HG02870 (cell line): ENCODE results near the gene SORBS2.

ENCODE experiments used
- ATAC-seq: cut with Tn5 transposase; IDR thresholded peaks from one replicate; pipeline ENCODE4 v1.9.1; 2021; ENCODE audit warnings: mild to moderate bottlenecking, moderate library complexity; ENCODE audit not compliant: unreplicated experiment

The SORBS2 gene

DNA sequence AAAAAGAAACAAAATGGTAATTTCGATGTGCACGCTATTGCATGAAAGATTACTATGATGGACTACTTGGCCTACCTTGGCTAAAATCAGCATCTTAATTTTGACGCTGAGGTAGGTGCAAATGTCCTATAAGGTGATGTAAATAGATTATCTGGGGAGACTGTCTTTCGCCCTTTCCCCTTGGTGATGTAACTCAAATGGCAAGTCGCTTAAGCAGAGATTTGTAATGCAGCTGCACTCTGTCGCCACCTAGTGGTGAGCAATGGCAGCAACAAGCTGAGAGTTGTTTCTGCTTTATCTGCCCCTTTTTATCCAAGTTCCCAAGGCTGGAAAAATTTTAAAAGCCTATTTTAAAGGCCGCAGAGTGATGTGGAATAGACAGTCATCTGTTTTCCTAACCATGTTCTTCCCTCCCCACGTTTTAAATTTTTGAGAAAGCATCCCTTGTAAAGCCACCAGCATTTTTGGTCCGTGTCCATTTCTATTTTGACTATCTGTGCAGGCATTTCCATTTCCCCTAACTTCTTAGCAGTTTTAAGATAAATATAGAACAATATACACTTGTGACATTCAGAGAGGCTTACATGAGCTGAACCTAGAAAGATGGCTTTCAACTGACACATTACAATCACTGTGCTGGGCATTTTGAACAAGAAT is 214.3 kb downstream of the SORBS2 start:
- ATAC-seq: peak; percentile 74

DNA sequence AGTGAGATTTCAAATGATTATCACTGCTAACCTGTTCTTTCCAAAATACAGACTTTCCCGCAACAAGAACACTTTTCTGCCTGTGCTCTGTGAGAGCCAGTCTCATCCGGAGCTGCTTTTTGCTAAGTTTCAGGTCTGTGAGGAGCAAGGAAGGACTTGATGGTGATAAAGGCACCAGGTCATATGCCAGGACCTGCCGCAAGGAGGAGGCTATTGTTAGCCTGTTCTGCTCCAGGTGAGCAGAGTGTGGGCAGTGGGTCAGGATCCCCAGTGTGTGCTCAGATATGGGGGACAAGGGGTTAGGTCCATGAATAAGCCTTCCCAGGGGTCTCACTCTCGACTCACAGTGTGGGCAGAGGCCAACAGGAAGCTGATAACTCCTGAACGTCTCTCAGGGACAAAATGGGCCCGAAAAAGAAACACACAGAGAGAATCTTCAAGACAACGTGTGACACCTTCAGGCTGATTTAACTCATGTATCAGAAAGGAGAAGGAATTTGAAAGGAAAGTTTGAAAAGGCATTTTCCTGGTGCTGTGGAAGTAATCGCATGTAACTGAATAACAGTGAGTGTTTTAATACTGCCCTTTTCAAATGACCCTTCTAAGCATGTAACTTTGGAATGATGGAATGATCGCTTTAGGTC is 219.0 kb downstream of the SORBS2 start:
- no peak for ATAC-seq

GRCh38 chr4:185592438-185592837 is 219.6 kb downstream of the SORBS2 start:
- ATAC-seq: no peak

DNA sequence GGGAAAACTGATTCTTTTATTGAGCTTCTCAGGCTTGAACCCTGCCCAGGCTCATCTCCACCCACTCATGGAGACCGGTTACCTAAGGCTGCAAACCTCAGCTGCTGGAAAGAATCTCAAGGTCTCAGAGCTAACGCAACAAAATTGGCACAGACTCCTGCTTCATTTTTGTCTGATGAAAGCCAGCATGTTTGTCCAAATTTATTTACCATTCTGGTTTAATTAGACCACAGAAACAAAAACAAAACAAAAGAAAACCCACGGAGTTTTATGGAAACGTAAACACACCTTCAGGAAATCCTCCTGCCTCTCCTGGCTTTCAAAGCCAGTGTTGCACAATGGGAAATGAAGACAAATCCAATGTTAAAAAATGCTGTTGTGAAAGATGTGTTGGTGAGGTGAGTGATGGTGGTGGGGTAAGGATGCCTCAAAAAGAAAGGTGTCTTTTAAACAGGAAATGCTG is 220.3 kb downstream of the SORBS2 start:
- no peak for ATAC-seq

DNA sequence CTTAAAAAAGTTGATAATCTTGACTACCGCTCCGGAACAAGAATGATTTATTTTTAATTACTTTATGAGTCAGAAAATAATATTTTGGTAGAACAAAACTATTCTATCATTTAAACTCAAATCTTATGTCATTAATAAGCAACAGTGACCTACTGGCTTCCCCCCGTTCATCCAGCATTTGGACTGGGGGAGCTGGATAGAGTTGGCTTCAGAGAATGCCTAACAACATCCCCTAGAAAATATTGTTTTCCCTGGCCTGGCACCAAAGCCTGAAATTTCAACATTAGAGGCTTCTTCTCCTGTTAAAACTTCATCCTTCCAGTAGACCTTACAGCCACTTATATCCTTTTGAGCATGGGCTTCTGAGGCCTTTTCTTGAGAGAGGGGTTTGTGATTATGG is 221.0 kb downstream of the SORBS2 start:
- ATAC-seq: no peak

DNA sequence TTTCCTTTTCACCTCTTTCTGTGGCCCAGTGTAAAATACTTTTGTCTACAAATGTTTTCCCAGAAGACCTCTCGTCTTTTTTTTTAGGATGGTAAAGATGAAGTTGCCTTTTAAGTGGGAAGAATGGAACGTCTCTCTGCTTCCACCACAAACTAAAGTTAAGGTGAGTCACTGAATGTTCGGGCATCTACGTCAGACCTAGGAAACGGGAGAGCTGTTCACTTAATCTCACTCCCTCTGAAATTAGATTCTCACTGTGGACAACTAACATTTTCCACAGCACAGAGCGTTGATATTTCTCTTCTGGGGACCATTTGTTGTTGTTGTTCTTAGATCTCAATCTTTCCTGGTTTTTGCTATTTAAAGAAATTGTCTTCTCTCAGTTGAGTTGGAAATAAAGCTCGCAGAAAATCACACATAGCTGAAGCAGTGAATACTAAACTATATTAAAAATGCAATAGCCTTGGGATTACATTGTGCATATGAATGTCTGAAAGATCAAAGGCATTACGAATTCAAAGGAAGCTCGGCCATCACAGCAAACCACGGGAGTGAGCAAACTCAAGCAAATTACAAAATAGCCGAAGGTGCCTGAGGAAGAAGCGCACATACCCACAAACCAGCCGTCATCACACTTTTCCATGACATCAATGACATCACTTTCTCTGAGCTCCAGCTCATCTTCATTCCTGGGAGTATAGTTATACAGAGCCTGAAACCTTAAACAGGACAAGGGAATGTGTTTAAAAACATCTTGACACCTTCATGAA is 222.7 kb downstream of the SORBS2 start:
- ATAC-seq: no peak

GRCh38 chr4:185587427-185588161 is 224.4 kb downstream of the SORBS2 start:
- peak; percentile 98 for ATAC-seq

- ATAC-seq: no peak
These were observed 225.0 kb downstream of the SORBS2 start for GRCh38 chr4:185587030-185587426.

GRCh38 chr4:185585211-185585610 is 226.8 kb downstream of the SORBS2 start:
- ATAC-seq: no peak

DNA sequence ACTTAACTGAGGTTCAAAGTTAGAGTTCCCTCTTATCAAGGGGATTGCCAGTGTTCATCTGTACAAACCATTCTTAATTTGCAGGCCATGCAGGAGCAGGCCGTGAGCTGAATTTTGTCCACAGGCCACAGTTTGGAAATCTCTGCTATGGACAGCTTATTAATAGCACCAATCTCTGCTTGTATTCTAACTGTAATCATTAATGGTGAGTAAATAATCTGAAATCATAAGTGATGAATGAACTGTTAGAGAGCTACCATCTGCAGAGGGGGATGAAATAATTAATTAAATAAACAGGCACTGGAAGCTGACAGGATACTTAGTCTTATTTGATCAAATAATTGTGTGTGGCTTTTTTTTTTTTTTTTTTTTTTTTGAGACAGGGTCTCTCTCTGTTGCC is 228.2 kb downstream of the SORBS2 start:
- ATAC-seq: no peak

DNA sequence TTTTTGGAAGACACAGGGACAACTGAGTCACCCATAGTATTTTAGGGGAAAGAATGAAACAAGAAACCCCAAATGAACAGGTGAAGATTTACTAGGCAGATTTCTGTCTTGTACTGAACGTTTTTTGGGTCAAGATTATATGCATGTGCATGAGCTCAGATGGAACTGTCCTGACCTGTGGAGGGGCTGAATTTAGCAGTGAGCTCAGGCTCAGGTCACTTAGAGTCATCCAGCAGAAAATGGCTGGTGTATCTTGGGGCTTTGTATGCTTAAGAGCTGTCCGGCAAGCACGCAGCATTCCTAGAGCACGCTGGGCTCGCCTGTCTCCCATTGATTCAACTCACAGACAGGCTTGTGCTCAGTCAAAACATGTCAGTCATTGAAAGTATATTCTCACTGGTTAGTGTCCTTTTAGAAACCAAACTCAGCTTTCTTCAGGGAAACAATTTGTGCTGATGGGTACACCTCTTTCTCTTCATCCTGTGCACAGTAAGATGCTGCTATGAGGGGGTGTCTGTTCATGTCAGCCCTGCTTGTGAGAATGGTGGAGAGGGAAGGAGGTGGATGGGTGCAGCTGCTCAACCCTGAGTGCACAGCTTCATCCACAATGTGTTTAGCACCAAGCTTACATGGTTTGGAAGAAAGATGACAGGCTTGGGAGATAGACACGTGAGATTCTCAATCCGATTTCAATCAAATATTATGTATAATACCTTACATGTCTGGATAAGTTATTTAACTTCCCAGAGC is 229.2 kb downstream of the SORBS2 start:
- ATAC-seq: no peak

DNA sequence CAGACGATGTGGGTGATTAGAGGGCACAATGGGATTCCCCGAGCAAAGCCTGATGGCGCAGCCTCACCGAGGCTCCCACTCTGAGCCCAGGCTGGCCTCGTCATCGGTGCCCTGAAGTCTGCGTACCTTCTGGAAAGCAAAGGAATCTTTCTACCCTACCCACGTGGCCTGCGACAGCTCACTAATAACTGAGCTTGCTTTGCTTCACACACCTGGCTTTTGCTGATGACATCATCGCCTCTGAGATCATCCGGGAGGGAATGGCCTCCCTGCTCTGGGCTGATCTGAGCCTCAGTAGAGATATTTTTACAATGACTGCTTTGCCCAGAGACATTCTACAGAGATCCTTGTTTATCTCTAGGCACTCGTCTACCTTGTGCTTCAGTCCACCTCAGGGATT is 231.3 kb downstream of the SORBS2 start:
- ATAC-seq: no peak

- no peak for ATAC-seq
These were observed 233.7 kb downstream of the SORBS2 start for GRCh38 chr4:185578284-185578683.

- ATAC-seq: no peak
These were observed 234.7 kb downstream of the SORBS2 start for GRCh38 chr4:185576962-185577950.

GRCh38 chr4:185576314-185576961 is 235.6 kb downstream of the SORBS2 start:
- ATAC-seq: no peak

GRCh38 chr4:185573651-185574199 is 238.3 kb downstream of the SORBS2 start:
- ATAC-seq: no peak

GRCh38 chr4:185570727-185571126 is 241.3 kb downstream of the SORBS2 start:
- no peak for ATAC-seq
